ENCODE results near the gene SPACA9. TPM values are rescaled to one million over a fixed set of nuclear protein-coding genes. Genes with fewer than 3 reads are reported as not detected.

The SPACA9 gene
- total and polyA plus RNA-seq, 2 of the 4 experiments (the other 2 are of a cell fraction) = 0.90 to 4.9 TPM

DNA sequence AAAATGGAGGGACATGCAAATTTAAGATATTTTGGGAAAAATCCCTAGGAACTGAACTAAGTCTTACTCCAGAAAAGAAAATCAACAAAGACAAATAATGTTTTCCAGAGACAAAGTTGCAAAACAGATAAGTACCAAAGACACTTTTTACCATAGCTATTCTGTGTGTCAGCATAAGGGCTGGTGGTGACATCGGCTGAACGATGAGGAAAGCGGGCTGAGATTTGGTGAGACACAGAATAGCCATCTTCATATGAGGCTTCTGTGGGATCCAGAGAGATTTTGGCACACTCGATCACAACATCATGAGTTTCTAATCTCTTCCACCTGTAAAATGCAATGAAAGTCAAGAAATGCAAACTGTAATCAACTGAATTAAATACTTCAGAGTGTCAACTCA is 33.4 kb downstream of the SPACA9 start:
- no peak overlapping the region for H3K14ac ChIP-seq (replicated peaks; ENCODE audit: low read depth, low read length)
- H3K18ac ChIP-seq (ENCODE audit: low read depth, low read length) = no peak overlapping the region
- no peak overlapping the region for H3K4me2 ChIP-seq (ENCODE audit: low read depth, low read length)
- H3K9me1 ChIP-seq (ENCODE audit: insufficient read depth, low read length) = no peaks in the 10 kb centered on the region
- TF ChIP-seq RFX5 (IDR thresholded peaks at IDR 0.05; ENCODE audit: low read depth, low read length) = no peak
- no peak for TF ChIP-seq POLR2A (IDR thresholded peaks at IDR 0.05; ENCODE audit: low read depth, low read length)
- no peak for TF ChIP-seq MXI1 (IDR thresholded peaks at IDR 0.05; ENCODE audit: borderline replicate concordance, low read depth, low read length)
- TF ChIP-seq, protein P1, sequence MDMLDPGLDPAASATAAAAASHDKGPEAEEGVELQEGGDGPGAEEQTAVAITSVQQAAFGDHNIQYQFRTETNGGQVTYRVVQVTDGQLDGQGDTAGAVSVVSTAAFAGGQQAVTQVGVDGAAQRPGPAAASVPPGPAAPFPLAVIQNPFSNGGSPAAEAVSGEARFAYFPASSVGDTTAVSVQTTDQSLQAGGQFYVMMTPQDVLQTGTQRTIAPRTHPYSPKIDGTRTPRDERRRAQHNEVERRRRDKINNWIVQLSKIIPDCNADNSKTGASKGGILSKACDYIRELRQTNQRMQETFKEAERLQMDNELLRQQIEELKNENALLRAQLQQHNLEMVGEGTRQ (IDR thresholded peaks at IDR 0.05; ENCODE audit: low read depth, low read length) = no peak
- no peak for TF ChIP-seq RAD21 (IDR thresholded peaks at IDR 0.05; ENCODE audit: low read length)
- no peak for TF ChIP-seq SMC3 (IDR thresholded peaks at IDR 0.05; ENCODE audit: low read depth, low read length)
- TF ChIP-seq BHLHE40 (IDR thresholded peaks at IDR 0.05; ENCODE audit: low read depth, low read length) = no peak
- no peak for TF ChIP-seq MAZ (IDR thresholded peaks at IDR 0.05; ENCODE audit: borderline replicate concordance, low read depth, low read length)
- no peak for TF ChIP-seq CEBPB (IDR thresholded peaks at IDR 0.05; ENCODE audit: low read depth, low read length)
- no peaks in the 10 kb centered on the region for H3K27me3 ChIP-seq (ENCODE audit: control insufficient read depth, insufficient read depth, low read length)
- H3K36me3 ChIP-seq (ENCODE audit: control insufficient read depth, insufficient read depth, low read length) = peaks cover 36% of the 10 kb centered on the region
- H4K5ac ChIP-seq (ENCODE audit: low read depth, low read length) = no peak overlapping the region
- H3K79me1 ChIP-seq (ENCODE audit: low read depth in 1 of 2, low read length in 2 of 2) = no peaks in the 10 kb centered on the region
- no peaks in the 10 kb centered on the region for H3K4me1 ChIP-seq (ENCODE audit: control insufficient read depth, insufficient read depth, low read length)
- no peak overlapping the region for H2BK120ac ChIP-seq (ENCODE audit: low read depth, low read length)
- no peaks in the 10 kb centered on the region for H4K20me1 ChIP-seq (ENCODE audit: insufficient read depth, low read length)
- H3K56ac ChIP-seq (ENCODE audit: extremely low read depth, insufficient read depth, low read length) = no peak overlapping the region
- H2AK9ac ChIP-seq (replicated peaks; ENCODE audit: low read depth, low read length, poor library complexity) = no peak overlapping the region
- H3K4ac ChIP-seq (ENCODE audit: low read depth, low read length) = no peak overlapping the region
- H2BK5ac ChIP-seq (ENCODE audit: low read depth, low read length, poor library complexity, severe bottlenecking) = no peak overlapping the region
- dilution Hi-C loops (cut with HindIII; ENCODE audit: low sequenced_read_pairs, unreplicated experiment) (no loop called here), in situ Hi-C loops (cut with MboI; ENCODE audit: low sequenced_read_pairs) (no loop called here), intact Hi-C loops (cut with micrococcal nuclease) (no loop called here)
- H2BK15ac ChIP-seq (ENCODE audit: low read depth, low read length) = no peak overlapping the region
- no peak overlapping the region for H3K4me3 ChIP-seq (ENCODE audit: insufficient read depth, low read depth, low read length)
- CTCF ChIA-PET = no interaction called here
- H3K23ac ChIP-seq (ENCODE audit: low read depth, low read length) = no peak overlapping the region
- POLR2A ChIA-PET (ENCODE audit: unreplicated experiment) = no interaction called here
- no peaks in the 10 kb centered on the region for H3K9me3 ChIP-seq (ENCODE audit: control insufficient read depth, insufficient read depth, low read length)
- ATAC-seq (ENCODE audit: low read depth) (no peak), DNase-seq (no peak)
- no peak overlapping the region for H2AFZ ChIP-seq (replicated peaks; ENCODE audit: low read length, poor library complexity)
- WGBS, 2 experiments (ENCODE audit: extremely low coverage in 2 of 2, insufficient read length in 1 of 2) = 100% methylated on average over 1 of the region's 4 CpGs; no CpG with 5 or more reads in 1 of the 2 experiments
- no peak overlapping the region for H4K91ac ChIP-seq (ENCODE audit: insufficient read depth, low read depth, low read length)
- H3K9ac ChIP-seq (ENCODE audit: low read depth, low read length) = no peak overlapping the region
- no peak overlapping the region for H3K27ac ChIP-seq (ENCODE audit: insufficient read depth, low read length)
- H2AK5ac ChIP-seq (ENCODE audit: low read depth, low read length) = no peak overlapping the region
- H2BK20ac ChIP-seq (ENCODE audit: low read depth, low read length) = no peak overlapping the region
- H4K8ac ChIP-seq (ENCODE audit: low read depth in 2 of 2, low read length in 2 of 2) = no peak overlapping the region
- no TSS peak for BruUV-seq (replicated peaks)
